ENCODE data around the gene CADM1.

The CADM1 gene

GRCh38 chr11:115338476-115338875 lies 165.7 kb downstream of the CADM1 start:
- no peak for DNase-seq
- Mint-ChIP-seq H3K27ac (no peak overlapping the region), H3K36me3 (ENCODE audit: low read depth) (no peaks in the 10 kb centered on the region), H3K4me3 (no peak overlapping the region), H3K9me3 (no peaks in the 10 kb centered on the region), H3K27me3 (peaks cover 2% of the 10 kb centered on the region), H3K4me1 (ENCODE audit: low read depth) (no peaks in the 10 kb centered on the region)

- peaks cover under 1% of the 10 kb centered on the region for H3K27me3 Mint-ChIP-seq
- no peak overlapping the region for H3K4me3 Mint-ChIP-seq
- DNase-seq = no peak
- H3K27ac Mint-ChIP-seq = no peak overlapping the region
- H3K9me3 Mint-ChIP-seq = no peaks in the 10 kb centered on the region
- H3K4me1 Mint-ChIP-seq (ENCODE audit: low read depth) = no peaks in the 10 kb centered on the region
- H3K36me3 Mint-ChIP-seq (ENCODE audit: low read depth) = no peaks in the 10 kb centered on the region
Measured at GRCh38 chr11:115334932-115335788, 169.1 kb downstream of the CADM1 start.

- no peaks in the 10 kb centered on the region for H3K36me3 Mint-ChIP-seq (ENCODE audit: low read depth)
- no peak overlapping the region for H3K27ac Mint-ChIP-seq
- DNase-seq = no peak
- H3K9me3 Mint-ChIP-seq = no peaks in the 10 kb centered on the region
- no peak overlapping the region for H3K4me3 Mint-ChIP-seq
- peaks cover 3% of the 10 kb centered on the region for H3K27me3 Mint-ChIP-seq
- H3K4me1 Mint-ChIP-seq (ENCODE audit: low read depth) = no peaks in the 10 kb centered on the region
Measured at GRCh38 chr11:115333949-115334348, 170.3 kb downstream of the CADM1 start.

- no peaks in the 10 kb centered on the region for H3K36me3 Mint-ChIP-seq (ENCODE audit: low read depth)
- H3K4me1 Mint-ChIP-seq (ENCODE audit: low read depth) = no peaks in the 10 kb centered on the region
- no peak overlapping the region for H3K4me3 Mint-ChIP-seq
- H3K9me3 Mint-ChIP-seq = no peaks in the 10 kb centered on the region
- peaks cover 3% of the 10 kb centered on the region for H3K27me3 Mint-ChIP-seq
- no peak for DNase-seq
- H3K27ac Mint-ChIP-seq = no peak overlapping the region
Measured at GRCh38 chr11:115333121-115333520, 171.1 kb downstream of the CADM1 start.

- Mint-ChIP-seq H3K36me3 (ENCODE audit: low read depth) (no peaks in the 10 kb centered on the region), H3K4me1 (ENCODE audit: low read depth) (no peaks in the 10 kb centered on the region), H3K4me3 (no peak overlapping the region), H3K27me3 (peaks cover 3% of the 10 kb centered on the region), H3K9me3 (no peaks in the 10 kb centered on the region), H3K27ac (no peak overlapping the region)
- no peak for DNase-seq
Measured at GRCh38 chr11:115330684-115331482, 173.3 kb downstream of the CADM1 start.

GRCh38 chr11:115326526-115326925 lies 177.7 kb downstream of the CADM1 start:
- peaks cover 3% of the 10 kb centered on the region for H3K27me3 Mint-ChIP-seq
- no peaks in the 10 kb centered on the region for H3K4me1 Mint-ChIP-seq (ENCODE audit: low read depth)
- no peak overlapping the region for H3K27ac Mint-ChIP-seq
- no peak overlapping the region for H3K4me3 Mint-ChIP-seq
- H3K9me3 Mint-ChIP-seq = no peaks in the 10 kb centered on the region
- DNase-seq = no peak
- H3K36me3 Mint-ChIP-seq (ENCODE audit: low read depth) = no peaks in the 10 kb centered on the region

- Mint-ChIP-seq H3K4me3 (no peak overlapping the region), H3K9me3 (no peaks in the 10 kb centered on the region), H3K4me1 (ENCODE audit: low read depth) (no peaks in the 10 kb centered on the region), H3K27ac (no peak overlapping the region), H3K27me3 (peaks cover 3% of the 10 kb centered on the region), H3K36me3 (ENCODE audit: low read depth) (no peaks in the 10 kb centered on the region)
- no peak for DNase-seq
Measured at GRCh38 chr11:115325523-115325922, 178.7 kb downstream of the CADM1 start.

GRCh38 chr11:115324581-115325432 lies 179.4 kb downstream of the CADM1 start:
- no peaks in the 10 kb centered on the region for H3K9me3 Mint-ChIP-seq
- no peaks in the 10 kb centered on the region for H3K36me3 Mint-ChIP-seq (ENCODE audit: low read depth)
- H3K27me3 Mint-ChIP-seq = peaks cover 3% of the 10 kb centered on the region
- no peak overlapping the region for H3K4me3 Mint-ChIP-seq
- H3K4me1 Mint-ChIP-seq (ENCODE audit: low read depth) = no peaks in the 10 kb centered on the region
- H3K27ac Mint-ChIP-seq = no peak overlapping the region
- DNase-seq = no peak

- H3K4me3 Mint-ChIP-seq = no peak overlapping the region
- H3K9me3 Mint-ChIP-seq = no peaks in the 10 kb centered on the region
- no peak for DNase-seq
- no peak overlapping the region for H3K27ac Mint-ChIP-seq
- no peaks in the 10 kb centered on the region for H3K36me3 Mint-ChIP-seq (ENCODE audit: low read depth)
- H3K4me1 Mint-ChIP-seq (ENCODE audit: low read depth) = no peaks in the 10 kb centered on the region
- H3K27me3 Mint-ChIP-seq = no peaks in the 10 kb centered on the region
Measured at GRCh38 chr11:115322553-115323203, 181.5 kb downstream of the CADM1 start.

GRCh38 chr11:115321605-115322289 lies 182.5 kb downstream of the CADM1 start:
- no peaks in the 10 kb centered on the region for H3K9me3 Mint-ChIP-seq
- no peak overlapping the region for H3K4me3 Mint-ChIP-seq
- no peaks in the 10 kb centered on the region for H3K27me3 Mint-ChIP-seq
- no peak overlapping the region for H3K27ac Mint-ChIP-seq
- no peak for DNase-seq
- no peaks in the 10 kb centered on the region for H3K4me1 Mint-ChIP-seq (ENCODE audit: low read depth)
- no peaks in the 10 kb centered on the region for H3K36me3 Mint-ChIP-seq (ENCODE audit: low read depth)

GRCh38 chr11:115317277-115318185 lies 186.7 kb downstream of the CADM1 start:
- no peak for DNase-seq
- no peaks in the 10 kb centered on the region for H3K4me1 Mint-ChIP-seq (ENCODE audit: low read depth)
- H3K27ac Mint-ChIP-seq = no peak overlapping the region
- no peaks in the 10 kb centered on the region for H3K9me3 Mint-ChIP-seq
- H3K36me3 Mint-ChIP-seq (ENCODE audit: low read depth) = no peaks in the 10 kb centered on the region
- peaks cover 3% of the 10 kb centered on the region for H3K27me3 Mint-ChIP-seq
- H3K4me3 Mint-ChIP-seq = no peak overlapping the region

GRCh38 chr11:115316696-115317095 lies 187.5 kb downstream of the CADM1 start:
- Mint-ChIP-seq H3K27ac (no peak overlapping the region), H3K27me3 (peaks cover 3% of the 10 kb centered on the region), H3K4me1 (ENCODE audit: low read depth) (no peaks in the 10 kb centered on the region), H3K4me3 (no peak overlapping the region), H3K36me3 (ENCODE audit: low read depth) (no peaks in the 10 kb centered on the region), H3K9me3 (no peaks in the 10 kb centered on the region)
- no peak for DNase-seq
